DND-41 (cell line): ENCODE measurements around the gene TSHZ1.

ENCODE experiments used
- EZH2 ChIP-seq: IDR thresholded peaks from 3 replicates; pipeline ENCODE4 v1.6.1; 2012; ENCODE audit warnings: borderline replicate concordance, low read depth, mild to moderate bottlenecking, moderate library complexity, low read length, inconsistent platforms; ENCODE audit not compliant: severe bottlenecking
- TF ChIP-seq, protein P1 (sequence below): IDR thresholded peaks from 2 replicates; pipeline ENCODE4 v1.5.1; 2012; ENCODE audit warnings: borderline replicate concordance, low read length, moderate library complexity, mild to moderate bottlenecking; ENCODE audit not compliant: poor library complexity, severe bottlenecking; ENCODE audit errors: extremely low read depth

DNA sequence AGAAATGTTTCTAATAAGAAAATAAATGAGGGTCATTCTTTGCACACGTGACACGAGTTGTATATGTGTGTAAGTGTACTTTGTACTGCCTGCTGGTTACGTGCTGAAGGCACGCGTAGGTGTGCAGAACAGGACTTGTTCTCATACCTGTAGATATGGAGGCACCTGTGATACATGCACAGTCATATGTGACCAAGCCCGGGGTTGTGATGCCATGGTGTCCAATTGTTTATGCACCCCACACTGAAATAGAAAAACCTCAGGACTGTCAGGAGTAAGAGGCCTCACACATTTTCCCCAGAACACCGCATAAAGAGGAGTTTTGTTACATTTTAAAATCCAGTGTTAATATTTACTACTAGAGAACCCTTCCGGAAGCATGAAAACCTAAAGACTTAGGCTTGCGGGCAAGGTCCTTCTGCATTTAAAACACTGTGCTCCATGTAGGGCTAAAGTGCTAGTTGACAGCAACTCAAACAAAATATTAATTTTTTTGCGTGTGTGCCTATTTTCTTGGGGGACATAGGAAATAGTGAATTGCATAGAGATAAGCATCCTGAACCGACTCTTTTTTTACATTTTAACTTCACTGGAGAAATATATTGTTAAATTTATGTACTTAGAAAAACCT lies 9.3 kb downstream of the TSHZ1 start:
- TF ChIP-seq, protein P1, sequence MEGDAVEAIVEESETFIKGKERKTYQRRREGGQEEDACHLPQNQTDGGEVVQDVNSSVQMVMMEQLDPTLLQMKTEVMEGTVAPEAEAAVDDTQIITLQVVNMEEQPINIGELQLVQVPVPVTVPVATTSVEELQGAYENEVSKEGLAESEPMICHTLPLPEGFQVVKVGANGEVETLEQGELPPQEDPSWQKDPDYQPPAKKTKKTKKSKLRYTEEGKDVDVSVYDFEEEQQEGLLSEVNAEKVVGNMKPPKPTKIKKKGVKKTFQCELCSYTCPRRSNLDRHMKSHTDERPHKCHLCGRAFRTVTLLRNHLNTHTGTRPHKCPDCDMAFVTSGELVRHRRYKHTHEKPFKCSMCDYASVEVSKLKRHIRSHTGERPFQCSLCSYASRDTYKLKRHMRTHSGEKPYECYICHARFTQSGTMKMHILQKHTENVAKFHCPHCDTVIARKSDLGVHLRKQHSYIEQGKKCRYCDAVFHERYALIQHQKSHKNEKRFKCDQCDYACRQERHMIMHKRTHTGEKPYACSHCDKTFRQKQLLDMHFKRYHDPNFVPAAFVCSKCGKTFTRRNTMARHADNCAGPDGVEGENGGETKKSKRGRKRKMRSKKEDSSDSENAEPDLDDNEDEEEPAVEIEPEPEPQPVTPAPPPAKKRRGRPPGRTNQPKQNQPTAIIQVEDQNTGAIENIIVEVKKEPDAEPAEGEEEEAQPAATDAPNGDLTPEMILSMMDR = no peak
- no peak for TF ChIP-seq EZH2
